ENCODE measurements around the gene ETV3L. TPM values are rescaled to one million over a fixed set of nuclear protein-coding genes. Genes with fewer than 3 reads are reported as not detected.

The ETV3L gene
- total RNA-seq, 1 donor from 2014 or later, result not detected

DNA sequence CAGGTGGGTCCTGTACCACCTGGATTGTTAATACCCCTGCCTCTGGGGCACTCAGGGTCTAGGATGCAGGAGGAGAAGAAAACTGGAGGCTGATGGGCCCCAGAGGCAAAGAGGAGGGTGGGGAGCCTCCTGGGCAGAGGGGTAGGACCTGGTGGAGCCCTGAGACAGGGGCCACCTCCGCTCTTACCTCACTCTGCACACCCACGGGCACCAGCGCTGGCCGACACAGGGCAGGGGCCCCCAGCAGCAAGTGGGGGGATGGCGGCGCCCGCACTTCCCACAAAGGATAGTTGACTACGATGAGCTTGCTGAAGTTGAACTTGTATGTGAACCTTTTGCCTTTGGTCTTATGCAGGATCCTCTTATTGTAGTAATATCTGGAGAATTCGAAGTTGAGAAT lies 1.1 kb downstream of the ETV3L start:
- no peak overlapping the region for H3K4me3 ChIP-seq (ENCODE audit: low read depth, low read length)
- TF ChIP-seq, protein P1, sequence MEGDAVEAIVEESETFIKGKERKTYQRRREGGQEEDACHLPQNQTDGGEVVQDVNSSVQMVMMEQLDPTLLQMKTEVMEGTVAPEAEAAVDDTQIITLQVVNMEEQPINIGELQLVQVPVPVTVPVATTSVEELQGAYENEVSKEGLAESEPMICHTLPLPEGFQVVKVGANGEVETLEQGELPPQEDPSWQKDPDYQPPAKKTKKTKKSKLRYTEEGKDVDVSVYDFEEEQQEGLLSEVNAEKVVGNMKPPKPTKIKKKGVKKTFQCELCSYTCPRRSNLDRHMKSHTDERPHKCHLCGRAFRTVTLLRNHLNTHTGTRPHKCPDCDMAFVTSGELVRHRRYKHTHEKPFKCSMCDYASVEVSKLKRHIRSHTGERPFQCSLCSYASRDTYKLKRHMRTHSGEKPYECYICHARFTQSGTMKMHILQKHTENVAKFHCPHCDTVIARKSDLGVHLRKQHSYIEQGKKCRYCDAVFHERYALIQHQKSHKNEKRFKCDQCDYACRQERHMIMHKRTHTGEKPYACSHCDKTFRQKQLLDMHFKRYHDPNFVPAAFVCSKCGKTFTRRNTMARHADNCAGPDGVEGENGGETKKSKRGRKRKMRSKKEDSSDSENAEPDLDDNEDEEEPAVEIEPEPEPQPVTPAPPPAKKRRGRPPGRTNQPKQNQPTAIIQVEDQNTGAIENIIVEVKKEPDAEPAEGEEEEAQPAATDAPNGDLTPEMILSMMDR (conservative IDR thresholded peaks at IDR 0.05; ENCODE audit: low read depth, low read length), result no peak

DNA sequence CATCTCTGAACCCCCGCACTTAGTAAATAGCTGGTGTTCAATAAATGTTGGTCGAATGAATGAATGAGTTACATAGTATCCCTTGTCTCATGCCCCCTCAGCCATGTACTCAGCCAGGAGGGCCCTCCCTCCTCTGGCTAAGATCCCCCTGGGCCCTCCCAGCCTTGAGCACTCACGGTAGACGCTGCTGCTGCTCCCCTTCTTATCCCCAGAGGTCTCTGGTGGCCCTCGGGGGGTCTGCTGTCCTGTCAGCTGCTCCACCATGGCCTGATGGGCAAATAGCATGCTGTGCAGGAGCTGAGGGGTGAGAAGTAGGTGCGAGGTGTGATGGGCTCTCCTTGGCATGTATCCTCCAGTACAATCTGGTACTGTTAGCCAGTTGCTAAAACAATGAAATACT lies 1.9 kb downstream of the ETV3L start:
- TF ChIP-seq, protein P1 (conservative IDR thresholded peaks at IDR 0.05; ENCODE audit: low read depth, low read length), result no peak
- no peak overlapping the region for H3K4me3 ChIP-seq (ENCODE audit: low read depth, low read length)
- DNase-seq (ENCODE audit: low read depth), result no peak

More for the DNA sequence above, 1.1 kb downstream of the ETV3L start:
- no peak for DNase-seq (ENCODE audit: low read depth)

- H3K4me3 ChIP-seq (ENCODE audit: low read depth, low read length), result no peak overlapping the region
- TF ChIP-seq, protein P1 (conservative IDR thresholded peaks at IDR 0.05; ENCODE audit: low read depth, low read length), result no peak
Observed at GRCh38 chr1:157096881-157097280, 2.7 kb downstream of the ETV3L start.

GRCh38 chr1:157095551-157095950 lies 4.1 kb downstream of the ETV3L start:
- DNase-seq (ENCODE audit: low read depth), result no peak
- H3K4me3 ChIP-seq (ENCODE audit: low read depth, low read length), result no peak overlapping the region
- TF ChIP-seq, protein P1 (conservative IDR thresholded peaks at IDR 0.05; ENCODE audit: low read depth, low read length), result no peak

More at GRCh38 chr1:157096881-157097280, 2.7 kb downstream of the ETV3L start:
- DNase-seq (ENCODE audit: low read depth), result no peak

DNA sequence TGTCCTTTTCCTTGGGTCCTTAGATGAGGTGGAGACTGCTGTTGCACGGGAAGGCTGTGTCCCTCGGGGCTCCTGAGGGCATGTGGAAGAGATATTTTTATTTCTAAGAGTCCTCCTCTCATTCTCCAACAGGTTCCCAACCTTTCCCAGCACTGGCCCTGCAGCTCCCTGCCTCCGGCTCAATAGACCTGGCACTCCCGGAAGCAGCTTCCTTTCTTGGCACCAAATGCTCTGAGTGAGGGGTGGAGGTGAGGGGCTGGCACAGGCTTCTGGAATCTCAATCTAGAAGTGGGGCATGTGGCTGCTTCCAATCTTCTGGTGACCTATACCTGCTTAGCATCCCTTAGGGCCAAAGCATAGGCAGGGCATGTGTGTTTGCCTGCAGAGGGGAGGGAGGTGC lies 4.5 kb downstream of the ETV3L start:
- H3K4me3 ChIP-seq (ENCODE audit: low read depth, low read length), result no peak overlapping the region
- DNase-seq (ENCODE audit: low read depth), result no peak
- TF ChIP-seq, protein P1 (conservative IDR thresholded peaks at IDR 0.05; ENCODE audit: low read depth, low read length), result no peak

DNA sequence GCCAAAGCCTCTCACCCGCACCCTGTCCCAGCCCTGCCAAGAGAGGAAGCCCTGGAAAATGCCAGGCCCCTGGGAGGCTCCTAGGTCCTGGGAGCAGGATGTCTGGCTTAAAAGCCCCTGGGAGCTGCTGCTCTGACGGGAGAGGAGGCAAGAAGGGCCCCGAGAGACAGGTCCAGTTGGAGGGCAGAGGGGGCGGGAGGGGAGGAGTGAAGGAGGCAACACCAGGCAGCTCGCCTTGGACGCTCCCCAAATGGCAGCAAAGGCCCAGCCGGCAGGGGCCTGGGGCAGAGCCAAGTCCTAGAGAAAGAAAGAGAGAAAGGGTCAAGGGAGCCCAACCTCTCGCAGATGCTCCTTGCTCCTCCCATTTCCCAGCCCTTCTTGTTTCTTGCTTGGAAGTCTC lies 6.8 kb downstream of the ETV3L start:
- TF ChIP-seq, protein P1 (conservative IDR thresholded peaks at IDR 0.05; ENCODE audit: low read depth, low read length), result no peak
- no peak for DNase-seq (ENCODE audit: low read depth)
- no peak overlapping the region for H3K4me3 ChIP-seq (ENCODE audit: low read depth, low read length)

GRCh38 chr1:157091668-157092273 lies 7.8 kb downstream of the ETV3L start:
- no peak overlapping the region for H3K4me3 ChIP-seq (ENCODE audit: low read depth, low read length)
- DNase-seq (ENCODE audit: low read depth), result no peak
- TF ChIP-seq, protein P1 (conservative IDR thresholded peaks at IDR 0.05; ENCODE audit: low read depth, low read length), result no peak
